Activated naive CD4-positive, alpha-beta T cell treated with anti-CD3 and anti-CD28 coated beads, Interleukin-2, amount 50 U/mL, for 72 hours (primary cell): ENCODE measurements around the gene PRR7. TPM values are rescaled to one million over a fixed set of nuclear protein-coding genes. Genes with fewer than 3 reads are reported as not detected.

ENCODE experiments used
- ATAC-seq, 2 donors: fragments of 150-1000 bp; cut with Tn5 transposase; 2 replicates each; pipeline ENCODE4 v1.10.0; 2021; ENCODE audit warnings: mild to moderate bottlenecking in 2 of 2, moderate library complexity in 2 of 2
- DNase-seq, 2 donors: peaks; one replicate each; pipeline ENCODE4 v3.0.0; 2021 to 2022; ENCODE audit warnings: low spot score in 2 of 2
- H3K27ac Mint-ChIP-seq, 2 donors: one replicate each; pipeline ENCODE4 v1.8.0; 2022; ENCODE audit warnings: mild to moderate bottlenecking in 2 of 2, mixed read lengths in 2 of 2
- H3K36me3 Mint-ChIP-seq, 2 donors: one replicate each; pipeline ENCODE4 v1.8.0; 2022; ENCODE audit warnings: mixed read lengths in 2 of 2
- H3K9me3 Mint-ChIP-seq, 2 donors: one replicate each; pipeline ENCODE4 v1.8.0; 2022; ENCODE audit warnings: mixed read lengths in 2 of 2
- total RNA-seq, 2 donors: library from RNA; stranded (reverse); gene quantifications; one replicate each; pipeline ENCODE4 v1.2.3, GENCODE V29; 2022

PRR7 gene
- total RNA-seq, 2 donors from 2014 or later: 4.1 to 11.4 TPM

DNA sequence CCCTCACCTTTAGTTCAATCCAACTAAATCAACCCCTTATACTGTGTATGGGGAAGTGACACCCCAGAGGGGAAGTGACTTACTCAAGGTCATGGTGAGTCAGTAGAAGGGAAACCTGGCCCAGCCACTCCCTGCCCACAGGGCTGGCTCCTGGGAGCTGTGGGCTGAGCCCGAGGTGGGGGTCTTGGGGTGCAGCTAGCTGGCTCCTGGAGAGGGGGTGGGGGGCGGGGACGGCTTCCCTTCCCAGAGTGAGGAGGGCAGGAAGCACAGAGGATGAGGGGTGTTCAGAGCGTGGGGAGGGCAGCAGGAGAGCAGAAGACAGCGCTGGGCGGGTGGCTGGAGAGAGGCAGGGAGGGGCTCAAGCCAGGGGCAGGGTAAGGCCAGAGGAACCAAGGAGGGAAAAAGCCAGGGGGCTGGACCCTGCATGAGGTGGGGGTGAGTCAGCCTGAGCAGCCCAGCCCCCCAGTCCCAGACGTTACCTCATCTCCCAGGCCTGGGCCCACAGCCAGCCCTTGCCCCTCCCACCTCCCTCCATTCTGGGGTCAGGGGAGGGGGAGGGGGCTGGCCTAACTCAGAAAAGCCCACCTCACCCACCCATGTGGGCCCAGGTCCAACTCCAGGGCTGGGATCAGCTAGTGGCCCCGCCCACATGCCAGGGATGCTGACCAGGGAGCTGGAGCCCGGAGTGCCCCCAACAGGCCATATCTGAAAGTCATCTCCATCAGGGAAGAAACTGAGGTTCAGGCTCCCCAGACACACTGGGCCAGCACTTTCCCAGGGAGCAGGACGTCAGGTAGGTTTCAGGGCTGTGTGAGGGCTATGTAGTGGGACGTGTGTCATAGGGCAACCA, 48.0 kb downstream of the PRR7 start:
- ATAC-seq: peak; percentile 28 to 62
- DNase-seq: peak in 1 of 2 donors; percentile 71
- Mint-ChIP-seq H3K27ac (peak overlapping the region; percentile 44 to 75), H3K9me3 (no peaks in the 10 kb centered on the region), H3K36me3 (no peaks in the 10 kb centered on the region)

GRCh38 chr5:177495243-177496060, 48.8 kb downstream of the PRR7 start:
- no peaks in the 10 kb centered on the region for H3K36me3 Mint-ChIP-seq
- no peaks in the 10 kb centered on the region for H3K9me3 Mint-ChIP-seq
- no peak for ATAC-seq
- H3K27ac Mint-ChIP-seq: no peak overlapping the region
- DNase-seq: no peak

DNA sequence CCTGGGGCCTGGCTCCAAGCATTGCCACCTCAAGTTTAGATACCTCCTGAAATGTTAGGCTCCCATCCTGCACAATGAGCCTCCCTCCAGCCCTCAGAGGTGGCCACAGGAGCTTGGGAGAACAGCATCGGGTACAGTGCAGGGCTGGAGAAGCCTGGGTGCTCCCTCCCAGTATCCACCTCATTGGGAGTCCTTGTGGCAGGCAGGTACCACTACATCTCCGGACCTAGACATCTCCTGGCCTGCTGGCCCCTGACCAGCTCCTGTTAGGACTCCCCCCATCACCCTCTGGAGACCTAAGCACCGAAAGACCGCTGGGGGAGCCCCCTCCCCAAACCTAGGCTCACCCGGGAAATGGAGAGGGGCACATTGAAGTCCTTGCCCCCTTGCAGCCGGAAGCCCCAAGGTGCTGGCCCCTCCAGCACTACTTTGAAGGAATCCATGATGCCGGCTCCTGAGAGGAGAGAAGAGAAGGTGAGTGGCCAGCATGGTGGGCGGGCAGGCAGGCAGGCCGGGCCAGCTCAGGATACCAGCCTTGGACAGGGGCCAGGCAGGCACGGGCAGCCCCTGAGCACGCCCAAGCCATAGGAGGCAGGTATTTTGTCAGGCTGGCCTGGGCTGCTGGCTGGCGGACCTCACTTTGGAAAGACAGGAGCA, 49.6 kb downstream of the PRR7 start:
- Mint-ChIP-seq H3K9me3 (no peaks in the 10 kb centered on the region), H3K36me3 (no peaks in the 10 kb centered on the region), H3K27ac (no peak overlapping the region)
- ATAC-seq (no peak), DNase-seq (no peak)

GRCh38 chr5:177496727-177497291, 50.2 kb downstream of the PRR7 start:
- DNase-seq (no peak), ATAC-seq (peak in 1 of 2 donors; percentile 8)
- Mint-ChIP-seq H3K36me3 (no peaks in the 10 kb centered on the region), H3K9me3 (no peaks in the 10 kb centered on the region), H3K27ac (no peak overlapping the region)

GRCh38 chr5:177497292-177498012, 50.8 kb downstream of the PRR7 start, which contains the start of gene PDLIM7:
PDLIM7 (minus strand) TSS chr5:177497604; CDS start chr5:177496512, 1,092 bp downstream.
- Mint-ChIP-seq H3K36me3 (no peaks in the 10 kb centered on the region), H3K27ac (peak within 1 kb of the TSS; percentile 67 to 70), H3K9me3 (no peaks in the 10 kb centered on the region)
- peak; percentile 96 to 98 for DNase-seq
- peak; percentile 81 to 91 for ATAC-seq

GRCh38 chr5:177498013-177498787, 51.6 kb downstream of the PRR7 start:
- ATAC-seq (peak; percentile 7 to 24), DNase-seq (peak in 1 of 2 donors; percentile 67)
- H3K36me3 Mint-ChIP-seq: no peaks in the 10 kb centered on the region
- peak overlapping the region; percentile 67 to 70 for H3K27ac Mint-ChIP-seq
- no peaks in the 10 kb centered on the region for H3K9me3 Mint-ChIP-seq

DNA sequence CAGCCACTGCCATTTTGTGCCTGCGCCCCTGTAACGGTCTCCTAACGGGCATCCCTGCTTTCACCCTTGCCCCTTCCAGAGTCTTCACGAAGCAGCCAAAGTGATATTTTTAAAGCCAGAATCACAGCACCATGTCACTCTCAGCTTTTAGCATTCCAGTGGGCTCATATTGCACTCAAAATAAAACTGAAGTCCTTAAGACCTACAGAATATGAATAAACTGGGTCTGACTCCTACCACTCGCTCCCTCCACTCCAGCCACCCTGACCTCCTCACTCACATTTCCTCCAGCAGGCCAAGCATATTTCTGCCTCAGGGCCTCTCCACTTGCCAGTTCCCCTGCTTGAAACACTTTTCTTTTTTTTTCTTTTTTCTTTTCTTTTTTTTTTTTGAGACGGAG, 53.2 kb downstream of the PRR7 start:
- no peak for DNase-seq
- Mint-ChIP-seq H3K27ac (no peak overlapping the region), H3K36me3 (no peaks in the 10 kb centered on the region), H3K9me3 (no peaks in the 10 kb centered on the region)
- ATAC-seq: no peak

DNA sequence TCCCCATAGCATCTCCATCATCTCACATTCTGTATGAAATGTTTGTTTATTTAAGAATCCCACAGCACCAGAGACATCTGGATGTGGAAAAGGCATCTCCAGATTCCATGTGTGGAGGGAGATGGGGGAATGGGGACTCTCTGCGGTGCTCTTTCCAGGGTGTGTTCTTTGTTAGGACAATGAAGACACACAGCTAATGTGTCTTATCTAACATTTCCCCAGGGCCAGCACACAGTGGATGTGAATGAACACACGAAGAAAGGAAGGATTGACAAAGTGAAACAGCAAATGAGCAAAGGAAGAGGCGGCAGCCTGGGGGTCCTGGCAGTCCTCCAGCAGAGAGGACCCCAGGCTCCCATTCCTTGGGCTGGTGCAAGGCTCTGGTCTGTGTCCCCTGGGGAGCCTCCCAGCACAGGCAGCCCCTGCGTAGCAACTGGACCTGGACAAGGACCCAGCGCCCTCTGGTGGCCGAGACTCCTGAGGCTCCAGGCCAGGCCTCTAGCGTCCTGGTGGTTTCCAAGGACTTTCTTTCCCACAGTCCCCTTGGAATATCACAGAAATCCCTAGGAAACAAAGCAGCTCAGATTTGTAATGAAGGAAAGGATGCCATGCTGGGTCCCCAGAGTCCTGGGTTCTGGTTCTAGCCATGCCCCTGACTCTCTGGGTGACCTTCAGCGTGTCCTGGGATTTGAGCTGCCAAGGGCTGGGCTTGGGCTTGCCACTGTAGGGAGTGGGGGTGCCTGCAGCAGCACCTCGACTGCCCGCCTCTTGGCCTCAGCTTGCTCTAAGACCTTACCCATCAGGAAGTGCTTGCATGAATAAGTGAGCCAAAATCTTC, 54.3 kb downstream of the PRR7 start:
- no peaks in the 10 kb centered on the region for H3K36me3 Mint-ChIP-seq
- H3K9me3 Mint-ChIP-seq: no peaks in the 10 kb centered on the region
- DNase-seq (peak; percentile 77 to 92), ATAC-seq (peak; percentile 27 to 34)
- no peak overlapping the region for H3K27ac Mint-ChIP-seq

GRCh38 chr5:177501874-177502678, 55.5 kb downstream of the PRR7 start:
- H3K27ac Mint-ChIP-seq: no peak overlapping the region
- no peak for ATAC-seq
- DNase-seq: no peak
- H3K36me3 Mint-ChIP-seq: no peaks in the 10 kb centered on the region
- H3K9me3 Mint-ChIP-seq: no peaks in the 10 kb centered on the region

GRCh38 chr5:177502886-177503285, 56.3 kb downstream of the PRR7 start:
- ATAC-seq (no peak), DNase-seq (no peak)
- no peaks in the 10 kb centered on the region for H3K9me3 Mint-ChIP-seq
- no peak overlapping the region for H3K27ac Mint-ChIP-seq
- H3K36me3 Mint-ChIP-seq: no peaks in the 10 kb centered on the region

GRCh38 chr5:177503351-177504085, 56.9 kb downstream of the PRR7 start:
- H3K27ac Mint-ChIP-seq: no peak overlapping the region
- no peak for DNase-seq
- H3K36me3 Mint-ChIP-seq: no peaks in the 10 kb centered on the region
- no peak for ATAC-seq
- H3K9me3 Mint-ChIP-seq: no peaks in the 10 kb centered on the region

GRCh38 chr5:177504086-177505056, 57.8 kb downstream of the PRR7 start:
- no peak overlapping the region for H3K27ac Mint-ChIP-seq
- DNase-seq (no peak), ATAC-seq (no peak)
- no peaks in the 10 kb centered on the region for H3K9me3 Mint-ChIP-seq
- no peaks in the 10 kb centered on the region for H3K36me3 Mint-ChIP-seq
